H1 (cell line): Measurements from ENCODE around the gene AMOTL2. TPM values are rescaled to one million over a fixed set of nuclear protein-coding genes. Genes with fewer than 3 reads are reported as not detected.

Experiments used
- CTCF ChIA-PET: fragments of 300-600 bp; sonication (Branson Sonifier 250); formaldehyde crosslinking; loops from one replicate; lab custom pipeline; 2021; ENCODE audit not compliant: partially characterized antibody; lab: Charles Lee
- POLR2A ChIA-PET: fragments of 300-600 bp; sonication (Branson Sonifier 250); formaldehyde crosslinking; loops from one replicate; lab custom pipeline; 2021; ENCODE audit warnings: inconsistent platforms; ENCODE audit not compliant: partially characterized antibody; lab: Charles Lee
- DNase-seq, 2 experiments: peaks; one replicate each; pipeline versions ENCODE4 v3.0.0 to v3.0.0-alpha.2; 2010 to 2022; ENCODE audit warnings: low spot score in 2 of 2, low read depth in 1 of 2, mixed read lengths in 1 of 2
- FAIRE-seq: peaks from 2 replicates; lab custom pipeline; 2011; peaks lifted over from hg19 to GRCh38; lab: Jason Lieb, UNC
- H2AFZ ChIP-seq: 2 replicates; pipeline ENCODE4 v1.8.1; 2012; ENCODE audit warnings: low read length, inconsistent platforms
- H2AK5ac ChIP-seq: 2 replicates; pipeline ENCODE4 v1.6.1; 2013; ENCODE audit warnings: low read depth, low read length
- H2BK120ac ChIP-seq: replicated peaks from 2 replicates; pipeline ENCODE3; 2013; ENCODE audit warnings: low read depth, low read length, inconsistent platforms
- H2BK12ac ChIP-seq: 2 replicates; pipeline ENCODE4 v1.6.1; 2013; ENCODE audit warnings: low read depth, low read length
- H2BK15ac ChIP-seq: 2 replicates; pipeline ENCODE4 v1.6.1; 2013; ENCODE audit warnings: low read length
- H2BK20ac ChIP-seq: 2 replicates; pipeline ENCODE4 v1.6.1; 2013; ENCODE audit warnings: low read length
- H2BK5ac ChIP-seq: 2 replicates; pipeline ENCODE4 v1.6.1; 2013; ENCODE audit warnings: low read depth, low read length
- H3K14ac ChIP-seq: 2 replicates; pipeline ENCODE4 v1.6.1; 2013; ENCODE audit warnings: inconsistent platforms; ENCODE audit not compliant: insufficient read length
- H3K18ac ChIP-seq: 2 replicates; pipeline ENCODE4 v1.6.1; 2013; ENCODE audit warnings: low read length; ENCODE audit errors: extremely low read depth
- H3K23ac ChIP-seq: 2 replicates; pipeline ENCODE4 v1.6.1; 2013; ENCODE audit warnings: inconsistent platforms; ENCODE audit not compliant: insufficient read length
- H3K23me2 ChIP-seq: 2 replicates; pipeline ENCODE4 v1.6.1; 2013; ENCODE audit warnings: low read depth, low read length
- H3K27ac ChIP-seq: 2 replicates; pipeline ENCODE4 v1.6.1; 2011; ENCODE audit warnings: low read depth, low read length, inconsistent platforms
- H3K27me3 ChIP-seq, 4 experiments: replicated peaks in 1 of 4; 1 replicate in 1 of 4; 2 replicates in 3 of 4; pipeline versions ENCODE4 v1.6.1 to v1.8.1; 2011 to 2013; ENCODE audit warnings: low read length in 3 of 4, mild to moderate bottlenecking in 3 of 4, inconsistent platforms in 2 of 4, mixed read lengths in 2 of 4, moderate library complexity in 1 of 4; ENCODE audit not compliant: control insufficient read depth in 3 of 4, insufficient read depth in 3 of 4; ENCODE audit errors: extremely low read depth in 1 of 4
- H3K36me3 ChIP-seq, 4 experiments: 2 replicates each; pipeline versions ENCODE4 v1.6.1 to v1.8.1; 2011 to 2013; ENCODE audit warnings: mild to moderate bottlenecking in 4 of 4, low read length in 3 of 4, moderate library complexity in 2 of 4, control low read depth in 1 of 4, inconsistent platforms in 1 of 4; ENCODE audit not compliant: insufficient read depth in 4 of 4, control insufficient read depth in 2 of 4
- H3K4ac ChIP-seq: replicated peaks from 2 replicates; pipeline ENCODE3; 2013; ENCODE audit warnings: low read length, low read depth, mixed read lengths, inconsistent platforms; ENCODE audit not compliant: insufficient read length
- H3K4me1 ChIP-seq, 4 experiments: replicated peaks in 1 of 4; 1 replicate in 1 of 4; 2 replicates in 3 of 4; pipeline versions ENCODE4 v1.6.1 to v1.8.1; 2011 to 2013; ENCODE audit warnings: low read length in 3 of 4, inconsistent platforms in 2 of 4, mixed read lengths in 1 of 4; ENCODE audit not compliant: insufficient read depth in 4 of 4, control insufficient read depth in 3 of 4
- H3K4me2 ChIP-seq, 2 experiments: 2 replicates each; pipeline versions ENCODE4 v1.6.1 to v1.8.1; 2011 to 2013; ENCODE audit warnings: low read depth in 2 of 2, low read length in 2 of 2, control low read depth in 1 of 2, inconsistent platforms in 1 of 2, mild to moderate bottlenecking in 1 of 2; ENCODE audit not compliant: insufficient read depth in 1 of 2
- H3K4me3 ChIP-seq, 4 experiments: fragments of 200-600, 300-600 bp in 1 of 4; sonication (generic), shearing (Covaris generic), sonication (Bioruptor Twin) in 1 of 4; 2 replicates each; pipeline versions ENCODE4 v1.5.1 to v1.8.1; 2011 to 2016; ENCODE audit warnings: low read length in 4 of 4, low read depth in 3 of 4, control low read depth in 2 of 4, inconsistent platforms in 2 of 4, mild to moderate bottlenecking in 2 of 4, mixed read lengths in 1 of 4, moderate library complexity in 1 of 4; ENCODE audit not compliant: insufficient read depth in 2 of 4; ENCODE audit errors: extremely low read depth in 1 of 4
- H3K56ac ChIP-seq: replicated peaks from 2 replicates; pipeline ENCODE3; 2013; ENCODE audit warnings: low read depth, mild to moderate bottlenecking, mixed read lengths, low read length, inconsistent platforms; ENCODE audit not compliant: insufficient read length
- H3K79me1 ChIP-seq: 2 replicates; pipeline ENCODE4 v1.6.1; 2013; ENCODE audit warnings: low read depth, low read length, control low read depth
- H3K79me2 ChIP-seq, 2 experiments: 2 replicates each; pipeline versions ENCODE4 v1.6.1 to v1.8.1; 2012 to 2013; ENCODE audit warnings: low read length in 2 of 2, mild to moderate bottlenecking in 2 of 2, inconsistent platforms in 1 of 2; ENCODE audit not compliant: insufficient read depth in 2 of 2, control insufficient read depth in 1 of 2
- H3K9ac ChIP-seq, 4 experiments: replicated peaks in 1 of 4; 1 replicate in 1 of 4; 2 replicates in 3 of 4; pipeline versions ENCODE4 v1.6.1 to v1.8.1; 2011 to 2013; ENCODE audit warnings: low read depth in 3 of 4, low read length in 3 of 4, control low read depth in 2 of 4, mild to moderate bottlenecking in 2 of 4, moderate library complexity in 2 of 4, inconsistent platforms in 1 of 4; ENCODE audit errors: extremely low read depth in 1 of 4
- H3K9me3 ChIP-seq, 2 experiments: 2 replicates each; pipeline versions ENCODE4 v1.6.1 to v1.8.1; 2012 to 2013; ENCODE audit warnings: mild to moderate bottlenecking in 2 of 2, moderate library complexity in 2 of 2, control low read depth in 1 of 2, inconsistent platforms in 1 of 2, low read depth in 1 of 2, low read length in 1 of 2, mixed read lengths in 1 of 2; ENCODE audit not compliant: insufficient read depth in 2 of 2
- H4K20me1 ChIP-seq, 2 experiments: replicated peaks in 1 of 2; 2 replicates each; pipeline versions ENCODE3 to v1.8.1; 2011 to 2013; ENCODE audit warnings: inconsistent platforms in 2 of 2, low read length in 2 of 2, mild to moderate bottlenecking in 1 of 2; ENCODE audit not compliant: insufficient read depth in 2 of 2, control insufficient read depth in 1 of 2
- H4K5ac ChIP-seq: 2 replicates; pipeline ENCODE4 v1.6.1; 2013; ENCODE audit warnings: low read length, low read depth, mixed read lengths, inconsistent platforms; ENCODE audit not compliant: insufficient read length
- H4K8ac ChIP-seq: 2 replicates; pipeline ENCODE4 v1.8.0; 2013; ENCODE audit warnings: mild to moderate bottlenecking, moderate library complexity, low read length, inconsistent platforms; ENCODE audit not compliant: insufficient read depth; ENCODE audit errors: extremely low read depth
- H4K91ac ChIP-seq: replicated peaks from 2 replicates; pipeline ENCODE3; 2013; ENCODE audit warnings: low read length, mixed read lengths, inconsistent platforms; ENCODE audit not compliant: insufficient read length
- EGR1 ChIP-seq: IDR thresholded peaks from 2 replicates; pipeline ENCODE4 v1.6.1; 2011; ENCODE audit warnings: low read depth, low read length, borderline replicate concordance
- JUND ChIP-seq: IDR thresholded peaks from 2 replicates; pipeline ENCODE4 v1.6.1; 2011; ENCODE audit warnings: mild to moderate bottlenecking, improper control_type of control experiment, low read length
- NANOG ChIP-seq: IDR thresholded peaks from 2 replicates; pipeline ENCODE4 v1.6.1; 2011; ENCODE audit warnings: low read length, low read depth, mild to moderate bottlenecking, inconsistent platforms; ENCODE audit not compliant: insufficient read depth, poor library complexity, severe bottlenecking
- PHF8 ChIP-seq: fragments of 200-600 bp; sonication (generic); conservative IDR thresholded peaks from 2 replicates; pipeline ENCODE4 v1.7.1; 2012; ENCODE audit warnings: low read depth, mild to moderate bottlenecking, inconsistent platforms, low read length, moderate library complexity
- RBBP5 ChIP-seq: IDR thresholded peaks from 2 replicates; pipeline ENCODE4 v1.7.1; 2012; ENCODE audit warnings: low read depth, mild to moderate bottlenecking, inconsistent platforms, low read length, moderate library complexity, borderline replicate concordance
- SIX5 ChIP-seq: IDR thresholded peaks from 2 replicates; pipeline ENCODE4 v1.6.1; 2011; ENCODE audit warnings: mild to moderate bottlenecking, low read depth, low read length
- SP1 ChIP-seq: IDR thresholded peaks from 2 replicates; pipeline ENCODE4 v1.6.1; 2011; ENCODE audit warnings: low read depth, low read length
- SP4 ChIP-seq: IDR thresholded peaks from 2 replicates; pipeline ENCODE4 v1.6.1; 2012; ENCODE audit warnings: low read length, inconsistent platforms
- TCF12 ChIP-seq: IDR thresholded peaks from 2 replicates; pipeline ENCODE4 v1.6.1; 2011; ENCODE audit warnings: low read depth, mild to moderate bottlenecking, low read length
- TEAD4 ChIP-seq: IDR thresholded peaks from 2 replicates; pipeline ENCODE4 v1.6.1; 2012; ENCODE audit warnings: low read depth, low read length, inconsistent platforms, mixed read lengths
- YY1 ChIP-seq: IDR thresholded peaks from 2 replicates; pipeline ENCODE4 v1.6.1; 2011; ENCODE audit warnings: low read depth, mild to moderate bottlenecking, low read length
- ZNF274 ChIP-seq: IDR thresholded peaks from 2 replicates; pipeline ENCODE4 v1.7.0; 2012; ENCODE audit warnings: low read length, borderline replicate concordance; ENCODE audit errors: extremely low read depth
- WGBS, 2 experiments: shearing (Covaris generic) in 1 of 2; methylation state at CpG; one replicate each; pipeline versions ENCODE4 v1.1.6 to v1.1.7; 2013 to 2015; ENCODE audit warnings: low lambda C conversion rate in 2 of 2, mixed read lengths in 2 of 2, inconsistent platforms in 1 of 2, low coverage in 1 of 2, missing lambda C conversion rate in 1 of 2; ENCODE audit not compliant: insufficient replicate concordance in 2 of 2, insufficient coverage in 1 of 2, insufficient read length in 1 of 2; ENCODE audit errors: extremely low coverage in 1 of 2, missing lambda C conversion rate in 1 of 2; 5-methylcytosine and 5-hydroxymethylcytosine counted together
- polyA plus RNA-seq, 7 experiments: library from polyadenylated mRNA; depleted of rRNA in 3 of 7; stranded (reverse) in 5 of 7; unstranded in 2 of 7; fragments of >200 nt in 5 of 7; fragments of 200-250 nt in 2 of 7; gene quantifications; 1 replicate in 5 of 7; 2 replicates in 1 of 7; 4 replicates in 1 of 7; pipeline versions ENCODE4 v1.2.1 to v1.2.3, GENCODE V29; 2011 to 2013; ENCODE audit warnings: missing spikeins in 2 of 7, mixed read lengths in 2 of 7
- total RNA-seq: library from RNA; stranded (reverse); fragmentation: NEBNext Ultra II Directional; extraction: Animal tissue kit (Norgen Biotek cat#: 25700); gene quantifications from 2 replicates; pipeline ENCODE4 v1.2.1, GENCODE V29; 2021
- TF ChIP-seq, protein P1 (sequence below), 3 experiments: IDR thresholded peaks; 1 replicate in 2 of 3; 2 replicates in 1 of 3; pipeline versions ENCODE4 v1.5.1 to v1.6.1; 2011; ENCODE audit warnings: low read length in 3 of 3, mild to moderate bottlenecking in 3 of 3, inconsistent platforms in 2 of 3, low read depth in 1 of 3, moderate library complexity in 1 of 3; ENCODE audit not compliant: insufficient read depth in 1 of 3; ENCODE audit errors: control extremely low read depth in 1 of 3

Gene AMOTL2
- total and polyA plus RNA-seq, 2 of the 8 experiments (the other 6 are each of a cell fraction or from before 2014, with no cell fraction given): 19.0 to 63.7 TPM

GRCh38 chr3:134319931-134320330 lies 54.3 kb downstream of the AMOTL2 start:
- no peak overlapping the region for H2AFZ ChIP-seq
- H4K20me1 ChIP-seq: no peaks in the 10 kb centered on the region
- no peak overlapping the region for H4K5ac ChIP-seq
- no peak overlapping the region for H2AK5ac ChIP-seq
- no peaks in the 10 kb centered on the region for H3K79me1 ChIP-seq
- no peak overlapping the region for H2BK15ac ChIP-seq
- no peak overlapping the region for H2BK20ac ChIP-seq
- no peaks in the 10 kb centered on the region for H3K79me2 ChIP-seq
- ChIA-PET POLR2A (interaction anchor here (1.2 to 27.3 kb wide), 3 partner anchors 15 to 44 kb away, joined by 3 to 804 read pairs (median 3); partner anchors contain the start of gene AMOTL2), CTCF (interaction anchor here (1.0 to 1.4 kb wide), 2 partner anchors 19 to 26 kb away, joined by 3 to 5 read pairs; no protein-coding TSS in a partner anchor)
- H3K23me2 ChIP-seq: no peaks in the 10 kb centered on the region
- H3K36me3 ChIP-seq: no peaks in the 10 kb centered on the region
- H4K8ac ChIP-seq: no peak overlapping the region
- H3K4me1 ChIP-seq: peaks cover 8 to 9% (median 8%) of the 10 kb centered on the region in 4 experiments
- H3K14ac ChIP-seq: no peak overlapping the region
- H3K4ac ChIP-seq: no peak overlapping the region
- H2BK12ac ChIP-seq: no peak overlapping the region
- H3K18ac ChIP-seq: no peak overlapping the region
- no peak overlapping the region for H3K56ac ChIP-seq
- no peak overlapping the region for H4K91ac ChIP-seq
- 89% methylated on average over 2 of the region's 2 CpGs; no CpG with 5 or more reads in 1 of the 2 experiments for WGBS, 2 experiments
- H3K27ac ChIP-seq: no peak overlapping the region
- no peak overlapping the region for H2BK5ac ChIP-seq
- H3K9ac ChIP-seq: no peak overlapping the region
- H2BK120ac ChIP-seq: no peak overlapping the region
- FAIRE-seq (no peak), DNase-seq (no peak)
- H3K27me3 ChIP-seq: peaks cover 0 to 3% (median 0%) of the 10 kb centered on the region in 4 experiments; a peak in 1 of 7 replicates
- no peaks in the 10 kb centered on the region for H3K9me3 ChIP-seq
- H3K23ac ChIP-seq: no peak overlapping the region
- no peak overlapping the region for H3K4me2 ChIP-seq
- no peak overlapping the region for H3K4me3 ChIP-seq
- TF ChIP-seq TEAD4 (no peak), JUND (no peak), YY1 (no peak), ZNF274 (no peak), SP1 (no peak), TCF12 (no peak), PHF8 (no peak), NANOG (no peak), RBBP5 (no peak), EGR1 (no peak), SP4 (no peak), SIX5 (no peak)
- TF ChIP-seq, protein P1, sequence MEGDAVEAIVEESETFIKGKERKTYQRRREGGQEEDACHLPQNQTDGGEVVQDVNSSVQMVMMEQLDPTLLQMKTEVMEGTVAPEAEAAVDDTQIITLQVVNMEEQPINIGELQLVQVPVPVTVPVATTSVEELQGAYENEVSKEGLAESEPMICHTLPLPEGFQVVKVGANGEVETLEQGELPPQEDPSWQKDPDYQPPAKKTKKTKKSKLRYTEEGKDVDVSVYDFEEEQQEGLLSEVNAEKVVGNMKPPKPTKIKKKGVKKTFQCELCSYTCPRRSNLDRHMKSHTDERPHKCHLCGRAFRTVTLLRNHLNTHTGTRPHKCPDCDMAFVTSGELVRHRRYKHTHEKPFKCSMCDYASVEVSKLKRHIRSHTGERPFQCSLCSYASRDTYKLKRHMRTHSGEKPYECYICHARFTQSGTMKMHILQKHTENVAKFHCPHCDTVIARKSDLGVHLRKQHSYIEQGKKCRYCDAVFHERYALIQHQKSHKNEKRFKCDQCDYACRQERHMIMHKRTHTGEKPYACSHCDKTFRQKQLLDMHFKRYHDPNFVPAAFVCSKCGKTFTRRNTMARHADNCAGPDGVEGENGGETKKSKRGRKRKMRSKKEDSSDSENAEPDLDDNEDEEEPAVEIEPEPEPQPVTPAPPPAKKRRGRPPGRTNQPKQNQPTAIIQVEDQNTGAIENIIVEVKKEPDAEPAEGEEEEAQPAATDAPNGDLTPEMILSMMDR (IDR thresholded peaks at IDR 0.05; ENCODE audit: control extremely low read depth in 1 of 3, insufficient read depth in 1 of 3, low read depth in 1 of 3, low read length in 3 of 3): no peak
